ENCODE measurements around the gene EIF4G3. TPM values are rescaled to one million over a fixed set of nuclear protein-coding genes. Genes with fewer than 3 reads are reported as not detected.
"Not testable (repeated sequence)": the region's sequence is repeated elsewhere in the genome, so short reads cannot be mapped to it uniquely, and the experiment has no call there.

Gene EIF4G3
- total RNA-seq, 1 experiment from 2014 or later, result 42.0 TPM

DNA sequence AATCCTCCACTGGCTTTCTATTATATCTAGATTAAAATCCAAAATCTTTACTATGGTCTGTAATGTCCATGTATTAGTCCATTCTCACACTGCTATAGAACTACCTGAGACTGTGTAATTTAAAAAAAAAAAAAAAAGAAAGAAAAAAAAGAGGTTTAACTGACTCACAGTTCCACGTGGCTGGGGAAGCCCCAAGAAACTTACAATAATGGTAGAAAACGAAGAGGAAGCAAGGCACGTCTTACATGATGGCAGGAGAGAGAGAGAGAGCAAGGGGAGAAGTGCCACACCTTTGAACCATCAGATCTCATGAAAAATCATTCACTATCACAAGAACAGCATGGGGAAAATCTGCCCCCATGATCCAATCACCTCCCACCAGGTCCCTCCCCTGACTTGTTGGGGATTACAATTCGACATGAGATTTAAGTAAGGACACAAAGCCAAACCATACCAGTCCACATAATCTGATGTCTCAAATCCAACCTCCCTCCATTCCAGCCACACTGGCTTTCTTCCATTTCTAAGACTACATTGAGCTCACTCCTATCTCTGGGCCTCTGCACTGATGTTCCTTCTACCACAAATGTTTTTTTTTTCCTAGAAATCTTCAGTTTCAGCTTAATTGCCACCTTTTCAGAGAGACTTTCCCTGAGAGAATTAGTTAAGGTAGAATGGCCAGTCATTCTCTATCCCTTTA lies 92.4 kb downstream of the EIF4G3 start:
- DNase-seq (ENCODE audit: extremely low read depth, low read depth), result no peak

DNA sequence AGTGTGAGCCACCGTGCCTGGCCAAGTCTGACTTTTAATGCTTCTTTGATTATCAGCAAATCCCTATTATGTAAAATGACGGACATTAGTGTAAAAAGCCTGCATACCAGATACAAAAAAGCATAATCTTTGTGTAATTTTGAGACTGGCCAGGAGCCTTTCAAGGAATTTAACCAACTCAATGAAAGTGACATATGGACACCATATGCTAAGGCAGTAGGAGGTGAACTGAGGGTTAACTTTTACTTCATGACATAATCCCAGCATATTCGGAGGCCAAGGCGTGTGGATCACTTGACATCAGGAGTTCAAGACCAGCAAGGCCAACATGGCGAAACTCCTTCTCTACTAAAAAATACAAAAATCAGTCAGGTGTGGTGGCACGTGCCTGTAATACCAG lies 94.6 kb downstream of the EIF4G3 start:
- DNase-seq (ENCODE audit: extremely low read depth, low read depth), result no peak

DNA sequence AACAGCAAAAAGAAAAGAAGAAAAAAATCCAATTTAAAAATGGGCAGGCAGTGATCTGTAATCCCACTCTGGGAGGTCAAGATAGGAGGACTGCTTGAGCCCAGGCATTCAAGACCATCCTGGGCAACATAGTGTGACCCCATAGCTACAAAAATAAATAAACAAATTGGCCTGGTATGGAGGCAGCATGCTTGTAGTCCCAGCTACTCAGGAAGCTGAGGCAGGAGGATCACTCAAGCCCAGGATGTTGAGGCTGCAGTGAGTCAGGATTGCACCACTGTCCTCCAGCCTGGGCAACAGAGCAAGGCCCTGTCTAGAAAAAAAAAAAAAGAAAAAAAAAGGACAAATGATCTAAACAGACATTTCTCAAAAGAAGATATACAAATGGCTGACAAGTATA lies 99.6 kb downstream of the EIF4G3 start:
- no peak for DNase-seq (ENCODE audit: extremely low read depth, low read depth)

DNA sequence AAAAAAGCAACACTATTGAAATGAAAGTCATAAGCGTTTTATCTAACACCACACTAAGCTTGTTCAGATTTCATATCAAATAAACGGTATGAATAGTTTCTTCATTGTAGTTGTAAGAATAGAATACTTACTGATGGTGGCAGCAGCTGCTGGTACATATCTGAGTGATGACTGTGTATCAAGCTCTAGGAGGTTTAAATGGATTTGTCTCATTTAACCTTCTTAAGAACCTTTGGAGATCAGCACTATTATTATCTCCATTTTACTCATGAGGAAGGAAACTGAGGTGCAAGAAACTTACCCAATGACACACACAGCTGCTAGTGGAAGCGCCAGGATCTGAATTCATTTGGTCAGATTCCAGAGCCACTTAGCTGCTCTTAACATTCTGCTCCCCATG lies 104.0 kb downstream of the EIF4G3 start:
- DNase-seq (ENCODE audit: extremely low read depth, low read depth), result no peak

DNA sequence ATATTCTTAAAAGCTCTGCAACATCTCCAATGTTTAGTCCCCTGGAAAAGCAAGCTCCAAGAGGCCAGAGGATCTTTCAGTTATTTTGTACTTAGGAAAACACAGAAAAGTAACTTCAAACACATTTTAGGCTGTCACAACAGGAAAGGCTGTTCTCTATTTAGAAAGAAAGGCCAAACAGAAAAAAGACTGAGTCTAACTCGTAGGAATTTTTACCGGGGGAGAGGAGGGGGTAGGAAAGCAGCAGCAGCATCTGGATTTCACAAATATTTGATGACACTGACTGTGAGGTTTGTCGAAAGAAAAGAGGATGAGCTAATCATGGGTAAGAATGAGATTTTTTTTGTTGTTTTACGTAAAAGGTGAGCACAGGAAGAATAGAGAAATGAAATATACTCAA lies 107.1 kb downstream of the EIF4G3 start:
- no peak for DNase-seq (ENCODE audit: extremely low read depth, low read depth)

DNA sequence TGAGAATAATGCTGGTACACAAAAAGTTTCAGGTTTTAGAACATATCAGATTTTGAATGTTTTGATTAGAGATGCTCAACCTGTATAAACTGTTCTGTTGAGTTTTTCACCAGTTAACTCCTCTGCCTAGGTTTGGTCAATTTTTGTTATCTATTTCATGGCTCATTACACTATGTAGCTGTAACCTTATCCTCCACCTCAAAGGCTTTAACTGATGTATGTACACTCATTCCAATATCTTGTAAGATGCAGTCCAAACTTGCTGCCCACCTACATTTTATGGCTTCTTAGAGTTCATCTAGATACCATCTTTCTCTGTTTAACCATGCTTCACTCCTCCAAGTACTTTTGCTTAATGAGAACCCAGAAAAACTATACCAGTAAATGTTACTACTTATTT lies 107.8 kb downstream of the EIF4G3 start:
- no peak for DNase-seq (ENCODE audit: extremely low read depth, low read depth)

DNA sequence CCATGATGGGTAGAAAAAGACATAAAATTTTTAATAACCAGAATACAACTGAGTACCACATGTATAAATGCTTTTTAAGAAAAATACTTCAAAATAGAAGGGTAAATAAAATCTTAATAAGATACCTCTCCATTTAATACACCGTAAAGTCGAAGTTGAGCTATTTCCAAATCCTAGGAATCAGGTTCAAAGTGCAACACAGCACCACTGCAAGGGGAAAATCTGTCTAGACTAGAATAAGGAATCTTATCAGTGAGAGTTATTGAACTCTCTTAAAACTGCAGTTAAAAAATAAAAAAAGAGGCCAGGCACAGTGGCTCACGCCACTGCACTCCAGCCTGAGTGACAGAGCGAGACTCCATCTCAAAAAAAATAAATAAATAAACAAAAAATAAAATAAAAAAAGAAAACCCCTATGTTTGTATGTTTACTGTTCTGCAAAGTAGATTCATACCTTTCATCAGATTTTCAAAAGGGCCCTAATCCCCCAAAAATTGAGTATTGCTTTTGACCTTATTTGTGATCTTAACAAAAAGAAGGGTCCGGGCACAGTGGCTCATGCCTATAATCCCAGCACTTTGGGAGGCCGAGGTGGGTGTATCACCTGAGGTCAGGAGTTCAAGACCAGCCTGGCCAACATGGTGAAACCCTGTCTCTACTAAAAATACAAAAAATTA lies 109.0 kb downstream of the EIF4G3 start:
- no peak for DNase-seq (ENCODE audit: extremely low read depth, low read depth)

DNA sequence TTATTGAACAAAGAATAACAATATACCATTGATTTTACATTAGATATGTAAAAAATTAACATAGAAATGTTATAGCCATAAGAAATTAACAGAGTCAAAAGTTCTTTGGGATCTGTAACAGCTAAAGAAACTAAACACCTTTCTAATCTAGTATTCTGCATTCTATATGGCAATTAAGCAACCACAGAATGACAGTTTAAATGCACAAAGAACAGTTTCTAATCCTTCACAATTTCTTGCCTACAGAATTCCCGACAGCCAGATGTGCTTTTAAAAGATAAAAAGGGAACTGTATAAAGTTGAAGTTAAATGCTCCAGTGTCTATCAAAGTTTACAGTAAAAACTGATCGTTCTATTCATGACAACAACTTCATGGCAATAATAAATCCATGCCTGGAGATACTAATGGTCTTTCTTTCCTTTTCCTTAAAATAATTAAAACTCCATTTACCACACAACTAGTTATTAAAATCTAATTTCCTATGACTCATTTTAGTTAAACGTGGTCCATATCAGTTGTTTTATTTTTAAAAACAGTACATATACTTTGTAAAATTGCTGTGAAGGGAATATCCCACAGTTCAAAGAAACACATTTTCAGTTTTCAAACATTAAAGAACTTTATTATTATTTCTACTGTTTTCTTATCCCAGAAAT lies 110.2 kb downstream of the EIF4G3 start:
- no peak for DNase-seq (ENCODE audit: extremely low read depth, low read depth)

DNA sequence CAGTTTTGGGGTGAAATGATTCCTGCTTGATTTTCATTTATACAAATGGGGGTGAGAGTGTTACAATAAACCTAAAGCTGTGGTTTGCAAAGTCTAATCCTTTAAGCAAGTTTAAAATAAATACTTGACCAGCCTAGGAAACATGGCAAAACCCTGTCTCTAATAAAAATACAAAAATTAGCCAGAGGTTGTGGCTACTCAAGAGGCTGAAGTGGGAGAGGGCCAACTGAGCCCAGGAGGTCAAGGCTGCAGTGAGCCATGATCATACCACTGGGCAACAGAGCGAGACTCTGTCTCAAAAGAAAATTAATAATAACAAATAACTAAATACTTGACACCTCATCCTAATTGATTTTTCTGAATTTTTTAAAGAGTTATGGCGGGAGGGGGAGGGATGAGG lies 110.8 kb downstream of the EIF4G3 start:
- DNase-seq (ENCODE audit: extremely low read depth, low read depth), result no peak

DNA sequence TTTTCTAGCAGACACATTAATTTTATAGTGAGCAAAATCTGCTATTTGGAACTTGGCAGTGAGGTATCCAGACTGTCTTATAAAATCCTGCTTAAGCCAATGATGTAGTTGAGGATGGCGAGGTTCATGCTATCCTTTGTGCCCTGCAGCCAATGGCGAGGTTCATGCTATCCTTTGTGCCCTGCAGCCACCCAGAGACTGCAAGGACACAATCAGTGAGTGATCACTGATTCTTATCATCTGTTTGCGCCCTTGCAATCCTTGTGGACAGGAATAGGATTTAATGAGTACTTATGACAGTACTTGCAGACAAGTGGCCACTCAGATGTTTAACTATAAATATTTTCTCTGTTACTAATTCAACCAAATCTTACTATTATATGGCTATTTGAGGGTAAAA lies 112.6 kb downstream of the EIF4G3 start:
- DNase-seq (ENCODE audit: extremely low read depth, low read depth), result no peak

DNA sequence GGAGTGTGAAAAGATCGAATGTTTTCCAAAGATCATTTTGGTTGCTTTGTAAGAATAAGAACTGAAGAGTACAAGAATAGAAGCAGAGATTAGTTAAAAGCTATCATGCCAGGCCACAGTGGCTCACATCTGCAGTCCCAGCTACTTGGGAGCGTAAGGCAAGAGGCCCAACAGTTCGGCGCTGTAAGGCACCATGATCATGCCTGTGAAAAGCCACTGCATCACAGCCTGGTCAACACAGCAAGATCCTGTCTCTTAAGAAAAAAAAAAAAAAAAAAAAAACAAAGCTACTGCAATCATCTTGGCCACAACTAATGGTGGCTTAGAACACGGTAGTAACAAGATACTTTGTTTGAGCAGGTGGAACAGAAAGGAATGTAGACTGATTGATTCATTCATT lies 116.2 kb downstream of the EIF4G3 start:
- DNase-seq (ENCODE audit: extremely low read depth, low read depth), result no peak

DNA sequence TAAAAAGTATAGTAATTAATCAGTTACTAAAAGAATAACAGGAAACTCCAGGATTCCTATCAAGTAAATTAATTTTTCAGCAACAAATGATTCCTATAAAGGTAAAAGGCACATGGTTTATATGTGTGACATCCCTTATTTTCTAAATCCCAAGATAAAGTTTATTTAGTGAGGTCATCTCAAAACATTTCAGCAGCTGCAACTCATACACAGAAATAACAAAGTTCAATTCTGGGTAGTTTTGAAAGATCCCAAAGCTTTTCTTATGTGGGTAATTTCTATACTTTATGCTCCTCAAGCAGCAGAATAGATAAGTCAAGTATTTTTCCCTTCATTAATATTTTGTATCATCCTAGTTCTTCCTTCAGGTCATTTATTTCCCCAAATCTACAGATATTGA lies 117.7 kb downstream of the EIF4G3 start:
- no peak for DNase-seq (ENCODE audit: extremely low read depth, low read depth)

DNA sequence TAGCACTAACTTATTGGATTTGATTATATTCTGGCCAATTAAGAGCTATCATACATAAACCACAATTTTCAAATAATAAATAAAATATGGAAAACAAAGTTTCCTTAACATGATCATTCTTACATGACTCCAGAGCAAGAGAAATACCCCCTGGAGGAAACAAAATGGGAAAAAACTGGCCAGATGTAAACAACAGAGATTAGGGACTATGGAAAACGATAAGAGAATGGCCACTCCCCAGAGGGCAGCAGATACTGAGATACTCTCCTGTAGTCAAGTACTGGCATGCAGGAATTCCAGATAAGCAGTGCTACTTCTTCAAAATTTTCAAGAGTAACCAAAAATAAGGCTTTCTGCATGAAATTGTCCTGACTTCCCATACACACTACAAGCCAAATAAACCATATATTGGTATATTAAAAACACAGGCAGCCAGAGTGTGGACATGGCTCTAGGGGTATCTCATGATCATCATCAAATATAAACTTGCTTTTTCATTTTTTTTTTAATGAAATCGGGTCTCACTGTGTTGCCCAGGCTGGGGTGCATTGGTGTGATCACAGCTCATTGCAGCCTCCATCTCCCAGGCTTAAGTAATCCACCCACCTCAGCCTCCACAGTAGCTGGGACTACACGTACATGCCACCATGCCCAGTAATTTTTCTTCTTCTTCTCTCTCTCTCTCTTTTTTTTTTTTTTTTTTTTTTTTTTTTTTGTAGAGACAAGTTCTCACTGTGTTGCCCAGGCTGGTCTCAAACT lies 118.5 kb downstream of the EIF4G3 start:
- DNase-seq (ENCODE audit: extremely low read depth, low read depth), result no peak

DNA sequence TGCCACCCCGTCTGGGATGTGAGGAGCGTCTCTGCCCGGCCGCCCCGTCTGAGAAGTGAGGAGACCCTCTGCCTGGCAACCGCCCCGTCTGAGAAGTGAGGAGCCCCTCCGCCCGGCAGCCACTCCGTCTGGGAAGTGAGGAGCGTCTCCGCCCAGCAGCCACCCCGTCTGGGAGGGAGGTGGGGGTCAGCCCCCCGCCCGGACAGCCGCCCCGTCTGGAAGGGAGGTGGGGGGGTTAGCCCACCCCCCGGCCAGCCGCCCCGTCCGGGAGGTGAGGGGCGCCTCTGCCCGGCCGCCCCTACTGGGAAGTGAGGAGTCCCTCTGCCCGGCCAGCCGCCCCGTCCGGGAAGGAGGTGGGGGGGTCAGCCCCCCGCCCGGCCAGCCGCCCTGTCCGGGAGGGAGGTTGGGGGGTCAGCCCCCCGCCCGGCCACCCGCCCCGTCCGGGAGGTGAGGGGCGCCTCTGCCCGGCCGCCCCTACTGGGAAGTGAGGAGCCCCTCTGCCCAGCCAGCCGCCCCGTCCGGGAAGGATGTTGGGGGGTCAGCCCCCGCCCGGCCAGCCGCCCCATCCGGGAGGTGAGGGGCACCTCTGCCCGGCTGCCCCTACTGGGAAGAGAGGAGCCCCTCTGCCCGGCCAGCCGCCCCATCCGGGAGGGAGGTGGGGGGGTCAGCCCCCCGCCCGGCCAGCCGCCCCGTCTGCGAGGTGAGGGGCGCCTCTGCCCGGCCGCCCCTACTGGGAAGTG lies 123.3 kb downstream of the EIF4G3 start:
- not testable (repeated sequence) for DNase-seq (ENCODE audit: extremely low read depth, low read depth)

DNA sequence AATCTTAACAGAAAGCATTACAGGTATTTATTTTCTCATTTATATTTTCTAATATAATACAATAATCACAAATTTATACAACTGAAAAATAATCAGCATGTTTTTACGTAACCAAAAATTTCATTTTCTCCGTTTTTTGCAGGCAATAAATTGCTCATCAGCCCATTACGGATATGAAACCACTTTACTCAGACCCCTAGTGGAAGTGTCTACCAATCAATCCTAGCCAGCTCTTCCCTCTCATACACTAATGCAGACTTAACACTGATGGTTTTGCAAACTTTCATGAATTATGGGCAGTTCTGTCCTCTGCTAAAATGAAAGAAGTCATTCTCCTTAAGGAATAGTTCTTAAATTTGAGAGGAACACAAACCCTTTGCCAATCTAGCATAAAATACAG lies 124.7 kb downstream of the EIF4G3 start:
- no peak for DNase-seq (ENCODE audit: extremely low read depth, low read depth)

DNA sequence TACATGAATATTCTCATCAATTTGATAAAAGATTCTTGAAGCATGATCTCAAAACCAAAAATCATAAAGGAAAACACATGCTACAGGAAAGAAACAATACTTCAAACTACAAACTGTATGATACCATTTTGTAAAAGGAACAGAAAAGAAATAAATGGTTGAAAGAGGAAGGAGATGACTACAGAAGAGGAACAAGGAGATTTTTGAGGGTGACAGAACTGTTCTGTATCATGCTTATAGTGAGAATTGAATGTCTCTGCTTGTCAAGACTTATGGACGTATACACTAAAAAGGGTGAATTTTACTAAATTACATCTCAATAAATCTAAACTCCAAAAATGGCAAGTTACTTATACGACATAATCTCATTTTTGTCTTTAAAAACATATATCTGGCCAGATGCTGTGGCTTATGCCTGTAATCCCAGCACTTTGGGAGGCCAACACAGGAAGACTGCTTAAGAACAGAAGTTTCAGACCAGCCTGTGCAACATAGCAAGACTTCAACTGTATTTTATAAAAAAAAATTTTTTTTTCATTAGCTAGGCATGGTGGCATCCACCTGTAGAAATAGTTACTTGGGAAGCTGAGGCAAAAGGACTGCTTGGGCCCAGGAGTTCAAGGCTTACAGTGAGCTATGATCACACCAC lies 125.4 kb downstream of the EIF4G3 start:
- no peak for DNase-seq (ENCODE audit: extremely low read depth, low read depth)

DNA sequence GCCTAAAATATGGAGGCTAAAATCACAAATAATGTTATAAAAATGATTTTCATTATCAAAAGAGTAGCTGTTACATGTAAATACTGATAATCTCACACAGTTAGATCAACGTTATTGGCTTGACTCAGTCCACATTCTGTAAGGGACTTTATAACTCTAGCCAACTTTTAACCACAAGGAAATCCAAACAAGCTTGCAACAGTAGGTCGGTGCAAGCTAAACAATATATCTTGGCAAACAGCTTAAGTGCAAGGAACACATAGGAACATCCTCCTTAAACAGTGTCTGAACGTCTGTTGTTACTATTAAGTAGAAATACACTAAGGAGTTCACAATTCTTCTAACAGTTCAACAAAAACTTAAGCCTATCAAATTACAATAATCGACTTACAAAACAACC lies 126.7 kb downstream of the EIF4G3 start:
- no peak for DNase-seq (ENCODE audit: extremely low read depth, low read depth)

DNA sequence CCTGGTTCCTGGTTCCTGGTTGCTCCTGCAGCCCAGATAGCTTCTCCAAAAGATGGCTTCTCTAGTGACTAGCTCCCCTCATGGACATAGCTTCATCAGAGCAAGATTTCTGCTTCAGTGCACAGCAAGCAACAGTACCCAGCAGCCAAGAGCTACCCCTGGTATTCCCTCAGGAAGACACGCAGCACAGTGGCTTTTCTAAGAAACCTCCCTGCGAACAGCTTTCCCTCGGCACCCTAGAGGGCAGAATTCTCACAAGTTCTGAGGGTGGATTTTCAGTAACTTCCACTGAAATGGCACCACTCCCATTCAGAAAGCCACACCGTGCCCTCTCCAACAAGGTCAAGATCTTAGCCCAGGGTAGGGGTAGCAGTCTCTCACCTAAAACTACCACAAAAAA lies 128.2 kb downstream of the EIF4G3 start:
- no peak for DNase-seq (ENCODE audit: extremely low read depth, low read depth)

DNA sequence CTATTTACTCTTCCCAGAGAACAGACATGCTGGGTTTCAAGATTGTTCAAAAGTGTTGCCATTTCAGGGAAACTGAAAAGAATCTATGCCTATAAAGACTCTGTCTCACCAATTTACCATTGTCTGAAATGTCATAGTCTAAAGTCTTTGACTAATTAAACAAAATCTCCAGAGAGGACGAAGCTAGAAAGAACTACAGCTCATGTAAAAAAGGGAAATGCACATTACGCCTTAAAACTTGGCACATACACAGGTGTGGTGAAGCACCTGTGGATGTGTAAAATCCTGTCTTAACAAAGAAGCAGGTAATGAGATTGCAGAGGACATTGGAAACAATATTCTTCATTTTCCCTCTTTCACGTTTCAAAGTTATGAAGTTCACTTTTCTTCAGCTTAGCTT lies 130.6 kb downstream of the EIF4G3 start:
- DNase-seq (ENCODE audit: extremely low read depth, low read depth), result no peak

DNA sequence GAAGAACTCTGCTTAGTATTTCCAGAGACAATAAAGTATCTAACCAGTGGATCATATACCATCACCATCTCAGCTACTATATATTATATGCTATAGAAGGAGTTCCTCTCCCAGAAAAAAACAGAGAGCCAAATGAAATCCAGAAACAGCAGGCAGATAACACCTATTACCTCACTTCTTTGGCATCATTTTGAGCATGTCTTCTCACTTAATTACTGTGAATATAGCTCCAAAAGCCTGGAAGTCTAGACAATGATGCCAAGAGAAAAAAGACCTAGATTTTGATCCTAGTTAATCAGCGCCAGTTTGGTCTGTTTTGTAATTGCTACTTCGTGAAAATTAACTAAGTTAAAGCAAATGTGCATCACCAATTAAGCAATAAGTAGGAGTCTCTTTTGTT lies 131.3 kb downstream of the EIF4G3 start:
- no peak for DNase-seq (ENCODE audit: extremely low read depth, low read depth)

Data from NCI-H460 (cell line).